GM12864 (cell line): Measurements from ENCODE around the gene FMN2.

Experiments used
- DNase-seq: peaks from one replicate; pipeline ENCODE4 v3.0.0-alpha.2; 2011; ENCODE audit warnings: low read depth
- H3K4me3 ChIP-seq: 2 replicates; pipeline ENCODE4 v1.5.1; 2011; ENCODE audit warnings: mild to moderate bottlenecking, low read depth, low read length, control low read depth
- TF ChIP-seq, protein P1 (sequence below): IDR thresholded peaks from 2 replicates; pipeline ENCODE4 v1.5.1; 2011; ENCODE audit warnings: low read depth, mild to moderate bottlenecking, moderate library complexity, low read length, control low read depth, inconsistent platforms; ENCODE audit errors: missing control alignments

The FMN2 gene

DNA sequence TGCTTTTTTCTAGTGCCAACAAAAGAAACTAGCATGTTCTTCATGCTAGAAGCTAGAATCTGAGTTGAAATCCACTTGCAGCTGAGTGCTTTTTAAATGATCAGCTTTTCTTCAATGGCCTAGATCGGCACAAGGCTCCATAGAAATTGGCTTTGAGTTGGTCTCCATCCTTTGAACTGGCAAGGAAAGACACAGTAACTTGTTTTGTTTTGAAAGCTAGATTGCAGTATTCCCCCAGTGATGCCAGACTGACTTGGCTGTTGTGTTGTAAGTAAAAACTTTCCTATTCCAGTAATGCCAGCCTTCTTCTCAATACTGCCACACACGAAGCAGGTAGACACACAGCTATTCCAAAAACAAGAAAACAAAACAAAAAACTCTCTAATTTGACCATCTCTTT, 139.1 kb downstream of the FMN2 start:
- no peak for DNase-seq
- TF ChIP-seq, protein P1, sequence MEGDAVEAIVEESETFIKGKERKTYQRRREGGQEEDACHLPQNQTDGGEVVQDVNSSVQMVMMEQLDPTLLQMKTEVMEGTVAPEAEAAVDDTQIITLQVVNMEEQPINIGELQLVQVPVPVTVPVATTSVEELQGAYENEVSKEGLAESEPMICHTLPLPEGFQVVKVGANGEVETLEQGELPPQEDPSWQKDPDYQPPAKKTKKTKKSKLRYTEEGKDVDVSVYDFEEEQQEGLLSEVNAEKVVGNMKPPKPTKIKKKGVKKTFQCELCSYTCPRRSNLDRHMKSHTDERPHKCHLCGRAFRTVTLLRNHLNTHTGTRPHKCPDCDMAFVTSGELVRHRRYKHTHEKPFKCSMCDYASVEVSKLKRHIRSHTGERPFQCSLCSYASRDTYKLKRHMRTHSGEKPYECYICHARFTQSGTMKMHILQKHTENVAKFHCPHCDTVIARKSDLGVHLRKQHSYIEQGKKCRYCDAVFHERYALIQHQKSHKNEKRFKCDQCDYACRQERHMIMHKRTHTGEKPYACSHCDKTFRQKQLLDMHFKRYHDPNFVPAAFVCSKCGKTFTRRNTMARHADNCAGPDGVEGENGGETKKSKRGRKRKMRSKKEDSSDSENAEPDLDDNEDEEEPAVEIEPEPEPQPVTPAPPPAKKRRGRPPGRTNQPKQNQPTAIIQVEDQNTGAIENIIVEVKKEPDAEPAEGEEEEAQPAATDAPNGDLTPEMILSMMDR, result no peak
- H3K4me3 ChIP-seq, result no peak overlapping the region

DNA sequence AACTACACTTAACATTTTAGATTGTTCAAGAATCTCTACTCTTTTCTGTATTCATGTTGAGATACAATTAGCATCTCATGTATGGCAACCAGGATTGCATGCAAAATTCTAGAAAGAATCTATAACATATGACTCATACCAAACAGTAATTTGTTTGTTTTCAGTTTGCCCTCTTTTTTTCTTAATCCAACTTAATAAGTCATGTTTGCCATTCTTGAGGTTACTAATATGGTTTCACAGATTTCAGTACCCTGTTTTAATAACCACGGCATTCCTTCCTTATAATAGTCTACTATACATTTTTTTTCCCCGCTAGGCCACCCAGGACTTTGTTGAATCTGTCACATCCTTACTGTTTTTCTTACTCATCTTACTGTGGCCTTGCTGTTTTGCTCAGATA, 140.8 kb downstream of the FMN2 start:
- H3K4me3 ChIP-seq, result no peak overlapping the region
- no peak for DNase-seq
- TF ChIP-seq, protein P1, result no peak

DNA sequence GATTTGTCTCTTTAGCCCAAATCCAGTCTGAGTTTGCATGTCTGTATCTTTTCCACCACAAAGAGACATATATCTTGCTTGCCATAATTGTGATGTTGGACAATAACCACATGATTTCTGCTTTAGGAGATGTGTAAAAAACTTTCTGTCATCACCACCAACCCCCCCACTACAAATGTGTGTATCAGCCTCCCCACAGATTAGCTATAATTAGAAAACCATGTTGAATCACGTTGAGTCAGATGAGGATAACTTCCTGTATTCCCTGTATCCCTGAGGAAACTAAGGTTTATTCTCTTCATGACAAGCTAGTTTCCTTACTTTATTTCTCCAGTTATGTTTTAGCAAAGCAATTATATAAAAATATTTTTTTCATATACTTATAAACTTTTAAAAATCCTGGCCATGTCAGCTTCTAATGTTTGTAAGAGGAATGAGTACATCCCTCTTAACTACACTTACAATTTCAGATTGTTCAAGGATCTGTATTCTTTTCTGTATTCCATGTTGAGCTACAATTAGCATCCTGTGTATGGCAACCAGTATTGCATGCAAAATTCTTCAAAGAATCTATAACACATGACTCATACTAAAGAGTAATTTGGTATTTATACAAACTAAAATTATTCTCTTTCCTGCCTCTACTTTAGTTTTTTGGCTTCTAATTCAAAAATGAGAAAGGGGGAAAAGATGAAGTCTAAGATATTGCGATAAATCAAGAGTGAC, 143.0 kb downstream of the FMN2 start:
- TF ChIP-seq, protein P1, result no peak
- DNase-seq, result no peak
- H3K4me3 ChIP-seq, result no peak overlapping the region

DNA sequence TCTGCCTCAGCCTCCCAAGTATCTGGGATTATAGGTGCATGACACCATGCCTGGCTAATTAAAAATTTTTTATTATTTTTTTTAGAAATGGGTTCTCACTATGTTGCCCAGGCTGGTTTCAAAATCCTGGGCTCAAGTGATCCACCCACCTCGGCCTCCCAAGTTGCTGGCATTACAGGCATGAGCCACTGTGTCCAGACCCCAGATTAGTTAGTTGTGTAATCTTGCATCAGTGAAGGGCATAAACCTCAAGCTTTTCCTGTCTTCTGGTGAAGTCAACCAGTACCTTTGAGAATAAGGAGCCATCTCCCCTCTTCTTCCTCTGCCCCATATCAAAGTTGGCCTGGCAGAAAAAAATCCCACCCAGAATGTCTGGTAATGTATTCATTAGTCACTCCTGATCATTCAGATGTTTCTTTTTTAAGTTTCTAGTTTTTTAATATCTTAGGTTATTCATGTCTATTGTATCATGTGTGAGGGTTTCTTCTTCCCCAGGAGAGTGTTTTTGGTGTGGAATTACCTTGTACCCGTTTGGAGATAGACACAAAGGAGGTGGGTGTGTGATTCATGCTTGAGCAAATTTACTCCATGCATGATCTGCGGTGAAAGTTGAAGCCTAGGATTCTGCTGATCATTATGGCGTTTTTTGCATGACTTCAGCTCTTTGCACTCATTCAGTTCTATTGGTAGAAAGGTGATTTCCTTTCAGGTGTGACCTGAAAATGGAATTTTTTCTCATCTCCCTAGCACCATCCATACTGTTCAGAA, 144.0 kb downstream of the FMN2 start:
- TF ChIP-seq, protein P1, result no peak
- no peak for DNase-seq
- no peak overlapping the region for H3K4me3 ChIP-seq

DNA sequence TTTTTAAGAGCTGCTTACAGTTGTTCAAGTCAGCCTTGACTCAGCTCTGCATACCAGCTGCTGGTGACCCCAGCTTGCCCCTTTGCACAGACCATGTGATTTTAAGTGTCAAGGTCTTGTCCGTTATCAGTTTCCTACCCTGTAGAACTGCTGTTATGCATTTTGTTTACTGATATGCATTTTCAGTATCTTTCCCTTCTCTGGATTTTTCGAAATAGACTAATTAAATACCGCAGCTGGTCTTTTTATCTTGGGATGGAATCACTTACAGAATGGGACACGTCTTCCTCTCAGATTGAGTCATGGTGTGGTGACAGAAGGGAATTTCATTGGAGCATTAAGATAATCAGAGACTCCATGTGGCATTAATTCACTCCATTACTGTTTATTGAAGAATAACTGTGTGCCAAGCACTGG, 145.6 kb downstream of the FMN2 start:
- H3K4me3 ChIP-seq, result no peak overlapping the region
- DNase-seq, result no peak
- TF ChIP-seq, protein P1, result no peak

DNA sequence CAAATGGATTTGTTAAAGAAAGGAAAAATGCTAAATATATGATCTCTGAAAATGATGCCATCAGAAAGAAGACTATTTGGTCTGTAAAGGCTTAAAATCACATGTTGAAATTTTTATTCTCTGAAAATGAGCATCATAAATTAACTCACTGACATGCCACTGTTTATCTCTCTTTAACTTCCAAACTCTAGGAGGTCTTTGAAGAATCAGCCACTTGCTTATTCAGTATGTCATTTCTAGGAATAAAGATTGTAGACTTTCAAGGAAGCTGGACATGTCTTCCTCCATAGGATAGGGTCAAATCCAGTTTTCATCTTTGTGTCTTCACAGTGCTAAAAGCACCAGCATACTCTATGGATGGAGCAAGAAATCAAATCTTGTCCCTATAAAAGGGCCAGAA, 147.6 kb downstream of the FMN2 start:
- DNase-seq, result no peak
- H3K4me3 ChIP-seq, result no peak overlapping the region
- TF ChIP-seq, protein P1, result no peak
